GM23248 (cell line): ENCODE results near the gene PES1. TPM values are rescaled to one million over a fixed set of nuclear protein-coding genes. Genes with fewer than 3 reads are reported as not detected.

Experiments used
- DNase-seq: peaks from one replicate; pipeline ENCODE4 v3.0.0-alpha.2; 2015
- H2AFZ ChIP-seq: fragments of 200-600 bp; sonication (generic); 2 replicates; pipeline ENCODE4 v1.6.1; 2016; ENCODE audit warnings: antibody characterized with exemption
- H3F3A ChIP-seq: fragments of 200-600 bp; sonication (generic); 2 replicates; pipeline ENCODE4 v1.6.1; 2016; ENCODE audit warnings: mild to moderate bottlenecking, antibody characterized with exemption, mixed run types; ENCODE audit not compliant: insufficient read depth
- H3K27ac ChIP-seq: fragments of 200-600 bp; sonication (generic); 2 replicates; pipeline ENCODE4 v1.5.1; 2016; ENCODE audit warnings: mild to moderate bottlenecking
- H3K27me3 ChIP-seq: fragments of 200-600 bp; sonication (generic); replicated peaks from 2 replicates; pipeline ENCODE4 v1.6.1; 2016; ENCODE audit warnings: mild to moderate bottlenecking; ENCODE audit not compliant: insufficient read depth
- H3K36me3 ChIP-seq: fragments of 200-600 bp; sonication (generic); 2 replicates; pipeline ENCODE4 v1.6.1; 2016; ENCODE audit warnings: low read depth, mild to moderate bottlenecking
- H3K4me1 ChIP-seq: fragments of 200-600 bp; sonication (generic); 2 replicates; pipeline ENCODE4 v1.6.1; 2016; ENCODE audit warnings: mild to moderate bottlenecking; ENCODE audit not compliant: insufficient read depth
- H3K4me2 ChIP-seq: fragments of 200-600 bp; sonication (generic); one replicate; pipeline ENCODE4 v1.6.1; 2016; ENCODE audit warnings: mild to moderate bottlenecking; ENCODE audit not compliant: unreplicated experiment
- H3K4me3 ChIP-seq: fragments of 200-600 bp; sonication (generic); 2 replicates; pipeline ENCODE4 v1.5.1; 2016; ENCODE audit warnings: mild to moderate bottlenecking
- H3K79me2 ChIP-seq: fragments of 200-600 bp; sonication (generic); 2 replicates; pipeline ENCODE4 v1.6.1; 2016; ENCODE audit warnings: mild to moderate bottlenecking; ENCODE audit not compliant: insufficient read depth
- H3K9ac ChIP-seq: fragments of 200-600 bp; sonication (generic); 2 replicates; pipeline ENCODE4 v1.6.1; 2016; ENCODE audit warnings: mild to moderate bottlenecking
- H3K9me2 ChIP-seq: fragments of 200-600 bp; sonication (generic); 2 replicates; pipeline ENCODE4 v1.6.1; 2016; ENCODE audit warnings: mixed run types, mild to moderate bottlenecking, moderate library complexity; ENCODE audit not compliant: insufficient read depth
- H3K9me3 ChIP-seq: fragments of 200-600 bp; sonication (generic); one replicate; pipeline ENCODE4 v1.6.1; 2017; ENCODE audit warnings: low read depth
- H4K20me1 ChIP-seq: fragments of 200-600 bp; sonication (generic); 2 replicates; pipeline ENCODE4 v1.6.0; 2016; ENCODE audit not compliant: insufficient read depth
- EZH2 ChIP-seq: fragments of 200-600 bp; sonication (generic); IDR thresholded peaks from 2 replicates; pipeline ENCODE4 v1.6.1; 2018; ENCODE audit warnings: antibody characterized with exemption, mild to moderate bottlenecking; ENCODE audit not compliant: insufficient read depth, poor library complexity, severe bottlenecking
- EZH2phosphoT487 ChIP-seq: fragments of 200-600 bp; sonication (generic); IDR thresholded peaks from 2 replicates; pipeline ENCODE4 v1.6.1; 2018; ENCODE audit warnings: antibody characterized with exemption, moderate library complexity, mild to moderate bottlenecking, low read depth; ENCODE audit not compliant: insufficient read depth
- WGBS, 2 experiments: methylation state at CpG; one replicate each; pipeline ENCODE4 v1.1.6; 2015 to 2017; ENCODE audit warnings: low lambda C conversion rate in 2 of 2, low coverage in 1 of 2; ENCODE audit errors: missing lambda C conversion rate in 2 of 2; 5-methylcytosine and 5-hydroxymethylcytosine counted together
- in situ Hi-C: fragments of 300-500 bp; cut with MboI; formaldehyde crosslinking; loops from 2 replicates; pipeline ENCODE4 v1.15.0; 2020
- polyA plus RNA-seq: library from polyadenylated mRNA; unstranded; fragments of >200 nt; fragmentation: Nextera tagmentation; extraction: Ambion mirVana; gene quantifications from 2 replicates; pipeline ENCODE4 v1.2.1, GENCODE V29; 2016
- total RNA-seq: library from RNA; depleted of rRNA; stranded (reverse); fragments of >200 nt; shearing (Covaris generic); gene quantifications from 2 replicates; pipeline ENCODE4 v1.2.3, GENCODE V29; 2014

PES1 gene
- total and polyA plus RNA-seq, 2 experiments from 2014 or later, result 67.8 to 83.7 TPM

- no peaks in the 10 kb centered on the region for H3K9me2 ChIP-seq
- no peak overlapping the region for H3K4me2 ChIP-seq
- no peak overlapping the region for H3K9ac ChIP-seq
- no peaks in the 10 kb centered on the region for H4K20me1 ChIP-seq
- H3F3A ChIP-seq, result no peaks in the 10 kb centered on the region
- in situ Hi-C loops, result no loop called here
- DNase-seq, result no peak
- no peak overlapping the region for H3K27ac ChIP-seq
- 74 to 84% methylated on average over 8 of the region's 8 CpGs for WGBS, 2 experiments
- no peaks in the 10 kb centered on the region for H3K79me2 ChIP-seq
- H3K36me3 ChIP-seq, result no peaks in the 10 kb centered on the region
- H3K4me1 ChIP-seq, result no peaks in the 10 kb centered on the region
- no peaks in the 10 kb centered on the region for H3K27me3 ChIP-seq
- no peaks in the 10 kb centered on the region for H3K9me3 ChIP-seq
- TF ChIP-seq EZH2phosphoT487 (no peak), EZH2 (no peak)
- H2AFZ ChIP-seq, result no peak overlapping the region
- no peak overlapping the region for H3K4me3 ChIP-seq
These were observed 34.5 kb downstream of the PES1 start for GRCh38 chr22:30557243-30557642.

GRCh38 chr22:30556388-30556787, 35.3 kb downstream of the PES1 start:
- Histone ChIP-seq H3K9me2 (no peaks in the 10 kb centered on the region), H3K4me2 (no peak overlapping the region), H3F3A (no peaks in the 10 kb centered on the region), H3K4me1 (no peaks in the 10 kb centered on the region), H3K36me3 (no peaks in the 10 kb centered on the region), H3K9me3 (no peaks in the 10 kb centered on the region), H2AFZ (no peak overlapping the region), H3K79me2 (no peaks in the 10 kb centered on the region), H3K9ac (no peak overlapping the region), H4K20me1 (no peaks in the 10 kb centered on the region), H3K27ac (no peak overlapping the region), H3K27me3 (no peaks in the 10 kb centered on the region), H3K4me3 (no peak overlapping the region)
- in situ Hi-C loops, result no loop called here
- WGBS, 2 experiments, result 54 to 63% methylated on average over 6 of the region's 6 CpGs
- TF ChIP-seq EZH2phosphoT487 (no peak), EZH2 (no peak)
- DNase-seq, result no peak

GRCh38 chr22:30555282-30556210, 36.2 kb downstream of the PES1 start:
- no peaks in the 10 kb centered on the region for H3F3A ChIP-seq
- no peak overlapping the region for H3K9ac ChIP-seq
- no peaks in the 10 kb centered on the region for H3K9me3 ChIP-seq
- no peak overlapping the region for H3K4me3 ChIP-seq
- no peaks in the 10 kb centered on the region for H3K79me2 ChIP-seq
- no peaks in the 10 kb centered on the region for H3K27me3 ChIP-seq
- TF ChIP-seq EZH2phosphoT487 (no peak), EZH2 (no peak)
- DNase-seq, result no peak
- no peaks in the 10 kb centered on the region for H3K9me2 ChIP-seq
- in situ Hi-C loops, result no loop called here
- no peak overlapping the region for H3K27ac ChIP-seq
- no peak overlapping the region for H2AFZ ChIP-seq
- H4K20me1 ChIP-seq, result no peaks in the 10 kb centered on the region
- 88 to 91% methylated on average over 61 to 73 of the region's 73 CpGs for WGBS, 2 experiments
- H3K4me1 ChIP-seq, result no peaks in the 10 kb centered on the region
- H3K4me2 ChIP-seq, result no peak overlapping the region
- no peaks in the 10 kb centered on the region for H3K36me3 ChIP-seq

GRCh38 chr22:30553971-30554370, 37.7 kb downstream of the PES1 start:
- no peaks in the 10 kb centered on the region for H3K27me3 ChIP-seq
- H3K9me3 ChIP-seq, result no peaks in the 10 kb centered on the region
- H2AFZ ChIP-seq, result no peak overlapping the region
- H3K27ac ChIP-seq, result no peak overlapping the region
- H3F3A ChIP-seq, result no peaks in the 10 kb centered on the region
- no peak overlapping the region for H3K4me3 ChIP-seq
- H3K9me2 ChIP-seq, result no peaks in the 10 kb centered on the region
- TF ChIP-seq EZH2, result no peak
- no peak for TF ChIP-seq EZH2phosphoT487
- H3K36me3 ChIP-seq, result no peaks in the 10 kb centered on the region
- no peak overlapping the region for H3K9ac ChIP-seq
- in situ Hi-C loops, result no loop called here
- H3K79me2 ChIP-seq, result no peaks in the 10 kb centered on the region
- DNase-seq, result no peak
- WGBS, 2 experiments, result 64 to 65% methylated on average over 7 of the region's 7 CpGs
- H4K20me1 ChIP-seq, result no peaks in the 10 kb centered on the region
- H3K4me1 ChIP-seq, result no peaks in the 10 kb centered on the region
- no peak overlapping the region for H3K4me2 ChIP-seq
